Neuron (in vitro differentiated cells): ENCODE measurements around the gene NPAS1.

Experiments
- H2AFZ ChIP-seq: one replicate; pipeline ENCODE4 v1.6.1; 2013; ENCODE audit warnings: low read depth, mild to moderate bottlenecking, inconsistent platforms, low read length, moderate library complexity
- H3K27me3 ChIP-seq: one replicate; pipeline ENCODE4 v1.6.1; 2013; ENCODE audit warnings: low read length; ENCODE audit not compliant: insufficient read depth
- H3K36me3 ChIP-seq: one replicate; pipeline ENCODE4 v1.6.1; 2013; ENCODE audit warnings: low read length; ENCODE audit not compliant: insufficient read depth
- H3K4me1 ChIP-seq: one replicate; pipeline ENCODE4 v1.6.1; 2013; ENCODE audit warnings: low read length; ENCODE audit not compliant: insufficient read depth
- H3K4me3 ChIP-seq: 2 replicates; pipeline ENCODE4 v1.5.1; 2013; ENCODE audit warnings: mild to moderate bottlenecking, low read length, moderate library complexity
- H3K9me3 ChIP-seq: one replicate; pipeline ENCODE4 v1.6.1; 2013; ENCODE audit warnings: low read length

The NPAS1 gene

GRCh38 chr19:46981286-46981945, 38.2 kb upstream of the NPAS1 start:
- H3K9me3 ChIP-seq: no peaks in the 10 kb centered on the region
- no peaks in the 10 kb centered on the region for H3K36me3 ChIP-seq
- no peak overlapping the region for H2AFZ ChIP-seq
- H3K27me3 ChIP-seq: no peaks in the 10 kb centered on the region
- H3K4me3 ChIP-seq: no peak overlapping the region
- H3K4me1 ChIP-seq: peaks cover 20% of the 10 kb centered on the region

DNA sequence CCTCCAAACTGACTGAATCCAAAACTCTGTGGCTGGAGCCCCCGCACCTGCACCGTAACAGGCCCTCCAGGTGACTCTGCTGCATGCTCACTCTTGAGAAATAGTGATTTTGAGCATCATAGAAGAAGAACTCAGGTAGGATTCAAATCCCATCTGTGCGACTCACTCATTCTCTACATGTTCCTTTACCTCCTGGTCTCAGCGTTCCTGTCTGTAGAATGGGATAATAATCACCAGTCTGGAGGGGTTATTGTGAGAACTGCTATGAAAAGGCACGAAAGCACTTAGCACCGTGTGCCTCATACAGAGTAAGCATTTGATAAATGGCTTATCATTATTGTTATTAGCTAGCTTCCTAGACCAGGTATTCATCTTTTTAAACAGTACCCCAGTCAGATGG, 36.5 kb upstream of the NPAS1 start:
- no peaks in the 10 kb centered on the region for H3K9me3 ChIP-seq
- H3K4me1 ChIP-seq: peaks cover 3% of the 10 kb centered on the region
- H3K4me3 ChIP-seq: no peak overlapping the region
- no peak overlapping the region for H2AFZ ChIP-seq
- H3K36me3 ChIP-seq: peaks cover 3% of the 10 kb centered on the region
- H3K27me3 ChIP-seq: no peaks in the 10 kb centered on the region

GRCh38 chr19:46984077-46985010, 35.3 kb upstream of the NPAS1 start:
- peaks cover 15% of the 10 kb centered on the region for H3K36me3 ChIP-seq
- no peaks in the 10 kb centered on the region for H3K27me3 ChIP-seq
- H3K4me1 ChIP-seq: no peaks in the 10 kb centered on the region
- no peaks in the 10 kb centered on the region for H3K9me3 ChIP-seq
- no peak overlapping the region for H3K4me3 ChIP-seq
- no peak overlapping the region for H2AFZ ChIP-seq

- H3K4me3 ChIP-seq: no peak overlapping the region
- peaks cover 20% of the 10 kb centered on the region for H3K36me3 ChIP-seq
- no peak overlapping the region for H2AFZ ChIP-seq
- H3K4me1 ChIP-seq: peaks cover 3% of the 10 kb centered on the region
- H3K9me3 ChIP-seq: no peaks in the 10 kb centered on the region
- H3K27me3 ChIP-seq: no peaks in the 10 kb centered on the region
Measured at GRCh38 chr19:46985542-46986415, 33.9 kb upstream of the NPAS1 start.

- Histone ChIP-seq H2AFZ (no peak overlapping the region), H3K4me1 (peaks cover 13% of the 10 kb centered on the region), H3K27me3 (no peaks in the 10 kb centered on the region), H3K9me3 (no peaks in the 10 kb centered on the region), H3K4me3 (no peak overlapping the region), H3K36me3 (peaks cover 41% of the 10 kb centered on the region)
Measured at GRCh38 chr19:46988614-46989230, 30.9 kb upstream of the NPAS1 start.

- H2AFZ ChIP-seq: no peak overlapping the region
- no peaks in the 10 kb centered on the region for H3K27me3 ChIP-seq
- no peaks in the 10 kb centered on the region for H3K9me3 ChIP-seq
- peaks cover 16% of the 10 kb centered on the region for H3K4me1 ChIP-seq
- H3K36me3 ChIP-seq: peaks cover 52% of the 10 kb centered on the region
- H3K4me3 ChIP-seq: no peak overlapping the region
Measured at GRCh38 chr19:46990991-46991676, 28.5 kb upstream of the NPAS1 start.

DNA sequence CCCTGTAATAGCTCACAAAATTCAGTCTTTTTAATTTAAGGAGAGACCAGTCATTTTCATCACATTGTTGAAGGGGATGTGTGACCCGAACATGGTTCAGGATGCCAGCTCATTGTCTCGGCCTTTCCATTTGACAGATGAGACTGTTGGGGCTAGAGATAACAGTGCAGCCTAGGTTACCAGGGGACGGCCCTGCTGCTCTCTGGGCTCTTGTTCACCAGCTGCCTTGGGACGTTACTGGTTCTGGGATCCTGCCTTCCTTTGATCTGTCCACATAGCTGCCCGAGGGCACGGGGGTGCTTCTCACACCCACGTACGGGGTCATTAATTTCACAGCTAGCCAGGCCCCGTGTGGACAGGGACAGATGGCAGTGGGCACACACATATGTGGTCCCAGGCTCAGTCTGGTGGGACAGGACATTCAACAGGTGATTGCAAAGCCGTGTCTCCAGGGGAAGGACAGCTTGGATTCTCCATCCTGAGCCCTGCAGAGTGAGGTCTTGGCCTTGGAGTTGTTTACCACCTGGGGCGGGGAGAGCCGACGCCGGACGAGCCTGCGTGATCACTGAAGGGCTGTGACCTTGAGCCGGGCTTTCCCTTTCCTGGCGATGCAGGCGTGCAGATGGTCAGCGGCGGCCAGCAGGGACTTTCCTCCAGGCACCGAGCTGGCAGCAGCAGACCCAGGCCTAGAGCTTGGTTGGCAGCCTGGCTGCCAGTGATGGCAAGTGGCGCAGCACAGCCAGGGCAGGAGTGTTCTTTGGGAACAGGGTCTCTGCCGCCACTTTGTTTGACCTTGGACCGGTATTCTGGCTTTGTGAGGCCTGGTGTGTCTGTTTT, 26.7 kb upstream of the NPAS1 start:
- Histone ChIP-seq H3K36me3 (peaks cover 62% of the 10 kb centered on the region), H2AFZ (no peak overlapping the region)

DNA sequence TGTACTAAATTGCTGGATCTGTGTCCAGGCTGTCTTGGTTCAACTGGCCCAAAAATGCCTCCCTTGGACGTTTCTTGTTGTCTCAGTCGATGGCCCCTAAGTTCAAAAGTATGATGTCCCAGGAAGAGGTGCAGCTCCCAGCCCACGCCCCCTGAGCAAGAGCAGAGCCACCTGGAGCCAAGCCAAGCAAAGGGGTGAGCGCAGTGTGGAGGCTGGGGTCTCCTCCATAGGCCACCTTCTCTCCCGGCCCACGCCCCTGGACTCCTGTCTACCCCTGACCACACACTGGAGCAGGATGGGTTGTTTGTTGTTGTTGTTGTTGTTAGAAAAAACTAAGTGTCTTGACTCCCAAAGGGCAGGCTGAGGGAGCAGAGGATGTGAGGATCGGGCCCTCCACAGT, 26.0 kb upstream of the NPAS1 start:
- Histone ChIP-seq H2AFZ (no peak overlapping the region), H3K4me1 (peaks cover 16% of the 10 kb centered on the region), H3K36me3 (peaks cover 62% of the 10 kb centered on the region), H3K27me3 (no peaks in the 10 kb centered on the region), H3K9me3 (peaks cover 2% of the 10 kb centered on the region), H3K4me3 (no peak overlapping the region)

More for the DNA sequence above, 26.7 kb upstream of the NPAS1 start:
- no peaks in the 10 kb centered on the region for H3K27me3 ChIP-seq
- H3K4me3 ChIP-seq: no peak overlapping the region
- peaks cover 16% of the 10 kb centered on the region for H3K4me1 ChIP-seq
- H3K9me3 ChIP-seq: peaks cover 2% of the 10 kb centered on the region

- peaks cover 2% of the 10 kb centered on the region for H3K9me3 ChIP-seq
- peaks cover 62% of the 10 kb centered on the region for H3K36me3 ChIP-seq
- peaks cover 16% of the 10 kb centered on the region for H3K4me1 ChIP-seq
- no peaks in the 10 kb centered on the region for H3K27me3 ChIP-seq
- no peak overlapping the region for H2AFZ ChIP-seq
- no peak overlapping the region for H3K4me3 ChIP-seq
Measured at GRCh38 chr19:46994141-46994686, 25.4 kb upstream of the NPAS1 start.

DNA sequence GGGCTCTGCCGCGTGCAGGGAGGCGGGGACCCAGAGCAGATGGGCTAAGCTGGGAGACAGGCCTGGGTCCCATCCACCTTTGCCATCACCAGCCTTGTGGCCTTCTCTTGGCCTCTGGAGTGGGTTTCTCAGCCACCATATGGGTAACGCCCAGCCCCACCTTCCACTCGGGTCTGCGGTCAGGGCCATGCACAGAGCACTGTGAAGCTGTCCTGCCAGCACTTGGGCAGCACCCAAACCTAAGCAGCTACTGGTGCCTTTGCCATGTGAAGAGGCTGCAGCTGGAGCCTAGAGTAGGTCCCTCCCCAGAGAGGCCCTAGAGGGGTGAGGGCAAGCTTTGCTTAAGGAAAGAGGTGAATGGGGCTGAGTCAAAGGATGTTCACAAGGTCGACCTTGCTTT, 24.1 kb upstream of the NPAS1 start:
- H3K9me3 ChIP-seq: peaks cover 2% of the 10 kb centered on the region
- H3K4me1 ChIP-seq: peaks cover 15% of the 10 kb centered on the region
- no peaks in the 10 kb centered on the region for H3K27me3 ChIP-seq
- H3K36me3 ChIP-seq: peaks cover 71% of the 10 kb centered on the region
- H2AFZ ChIP-seq: no peak overlapping the region
- H3K4me3 ChIP-seq: no peak overlapping the region

DNA sequence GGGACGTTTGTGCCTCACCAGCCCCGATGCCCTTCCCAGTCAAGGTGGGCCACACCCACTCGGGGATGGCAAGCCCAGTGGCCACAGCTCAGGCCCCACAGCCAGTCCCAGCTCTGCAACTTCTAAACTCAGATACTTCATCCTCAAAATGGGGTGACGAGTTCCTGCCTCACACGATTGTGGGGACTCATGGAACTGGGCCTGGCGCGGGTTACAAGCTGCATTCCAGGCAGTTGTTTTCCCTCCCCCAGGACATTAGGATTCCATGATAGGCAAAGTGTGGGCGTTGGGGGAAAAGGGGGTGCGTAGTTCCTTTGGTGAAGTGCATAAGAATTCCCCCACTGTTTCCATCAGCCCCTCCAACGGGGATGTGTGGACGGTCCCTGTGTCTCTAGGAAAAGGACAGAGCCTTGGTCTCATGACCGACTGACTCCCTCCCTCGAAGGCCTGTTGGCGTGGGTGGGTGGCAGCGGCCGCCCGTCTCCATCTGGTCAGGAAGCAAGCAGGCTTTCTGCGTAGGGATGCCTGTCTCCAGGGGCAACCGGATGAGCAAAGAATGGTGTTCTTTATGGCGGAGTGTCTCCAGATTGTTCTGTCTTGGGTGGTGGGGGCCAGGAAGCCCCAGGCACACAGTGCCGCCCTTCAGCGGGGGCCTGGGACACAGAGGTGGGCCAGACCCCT, 21.1 kb upstream of the NPAS1 start:
- Histone ChIP-seq H3K36me3 (peaks cover 64% of the 10 kb centered on the region), H3K4me3 (no peak overlapping the region), H2AFZ (no peak overlapping the region), H3K9me3 (peaks cover 2% of the 10 kb centered on the region), H3K27me3 (no peaks in the 10 kb centered on the region), H3K4me1 (peaks cover 12% of the 10 kb centered on the region)
